ENCODE data around the gene PAQR4.
"Not testable (repeated sequence)": the region's sequence is repeated elsewhere in the genome, so short reads cannot be mapped to it uniquely, and the experiment has no call there.

The PAQR4 gene

DNA sequence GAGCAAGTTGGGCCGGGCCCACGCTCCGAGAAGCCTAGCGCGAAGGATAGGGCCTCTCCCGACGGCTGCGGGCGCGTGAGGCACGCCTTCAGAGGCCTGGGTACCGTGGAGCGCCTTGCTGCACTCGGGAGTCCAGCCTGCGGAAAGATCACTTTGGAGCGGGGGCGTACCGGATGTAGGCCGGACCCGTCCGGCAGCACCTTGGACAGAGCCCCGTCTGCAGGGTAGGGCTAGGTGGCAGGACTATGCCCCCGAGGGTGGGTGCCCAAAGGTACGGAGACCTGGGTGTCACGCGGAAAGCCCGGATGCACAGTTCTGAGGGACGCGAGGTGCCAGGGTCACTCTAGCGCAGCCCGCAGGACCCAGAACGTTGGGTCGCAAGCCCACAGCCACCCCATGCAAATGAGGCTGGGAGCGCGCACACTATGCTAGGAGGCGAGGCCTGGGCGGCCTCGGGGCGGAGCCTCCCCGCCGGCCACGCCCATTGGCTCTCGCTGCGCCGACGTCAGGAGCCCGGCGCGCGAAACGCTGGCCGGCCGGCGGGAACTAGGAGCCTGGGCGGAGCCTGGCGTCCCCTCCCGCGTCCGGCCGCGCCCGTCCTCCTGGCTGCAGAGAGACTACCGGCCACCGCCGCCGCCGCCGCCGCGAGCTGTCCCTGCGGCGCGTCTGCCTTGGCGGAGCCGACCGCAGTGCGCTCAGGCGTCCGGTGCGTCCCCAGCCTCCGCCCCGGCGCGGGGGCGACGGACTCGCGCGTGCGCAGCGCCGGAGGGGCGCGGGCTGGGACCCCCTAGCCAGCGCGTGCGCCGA, at the start of gene PAQR4:
PAQR4 (plus strand) TSS at position 611 of the 807 bp plus-strand sequence. CDS start 327 bp downstream, outside the sequence.
- DNase-seq (ENCODE audit: insufficient read length, low spot score): peak; percentile 98
- peak; percentile 93 for FAIRE-seq

DNA sequence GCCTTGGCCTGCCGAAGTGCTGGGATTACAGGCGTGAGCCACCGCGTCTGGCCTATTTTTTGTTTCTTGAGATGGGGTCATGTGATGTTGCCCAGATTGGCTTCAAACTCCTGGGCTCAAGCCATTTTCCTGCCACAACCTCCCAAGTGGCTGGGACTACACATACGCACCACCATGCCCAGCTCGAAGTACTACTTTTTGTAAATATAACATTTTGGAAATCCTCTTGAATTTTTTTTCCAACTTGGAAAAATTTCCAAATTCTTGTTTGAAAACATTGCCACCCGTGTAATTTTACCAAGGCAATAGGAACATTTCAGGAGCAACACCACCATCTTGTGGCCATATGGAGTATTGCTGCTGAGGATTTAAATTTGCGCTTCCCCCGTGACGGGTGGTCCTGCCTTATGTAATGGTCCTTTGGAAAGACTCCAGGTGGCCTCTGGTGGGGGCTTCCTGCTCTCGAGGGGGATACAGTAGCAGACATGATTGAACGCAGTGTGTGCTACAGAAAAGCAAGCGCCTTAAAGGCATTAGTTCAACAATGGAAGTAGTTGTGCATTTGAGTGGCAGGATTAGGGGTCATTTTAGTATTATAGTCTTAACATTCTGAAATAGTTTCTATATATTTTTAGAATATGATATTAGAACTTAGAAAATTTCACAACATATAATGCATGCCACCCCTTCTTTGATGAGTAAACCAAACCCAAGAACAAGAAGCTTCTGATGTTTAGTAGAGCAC, 49.5 kb upstream of the PAQR4 start:
- FAIRE-seq (peak; percentile 86), DNase-seq (ENCODE audit: insufficient read length, low spot score) (no peak)

DNA sequence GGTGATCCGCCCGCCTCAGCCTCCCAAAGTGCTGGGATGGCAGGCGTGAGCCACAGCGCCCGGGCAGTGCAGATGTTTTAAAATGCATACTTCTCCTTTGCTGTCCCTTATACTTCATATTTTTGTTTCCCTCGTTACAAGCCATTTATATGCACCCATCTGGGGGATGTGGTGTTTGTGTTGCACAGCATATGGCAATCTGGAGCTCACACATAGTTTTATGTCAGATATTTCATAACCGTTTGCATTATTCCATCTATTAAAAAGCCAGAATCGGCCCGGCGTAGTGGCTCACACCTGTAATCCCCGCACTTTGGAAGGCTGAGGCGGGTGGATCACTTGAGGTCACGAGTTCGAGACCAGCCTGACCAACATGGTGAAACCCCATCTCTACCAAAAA, 45.7 kb upstream of the PAQR4 start:
- FAIRE-seq: no peak
- no peak for DNase-seq (ENCODE audit: insufficient read length, low spot score)

DNA sequence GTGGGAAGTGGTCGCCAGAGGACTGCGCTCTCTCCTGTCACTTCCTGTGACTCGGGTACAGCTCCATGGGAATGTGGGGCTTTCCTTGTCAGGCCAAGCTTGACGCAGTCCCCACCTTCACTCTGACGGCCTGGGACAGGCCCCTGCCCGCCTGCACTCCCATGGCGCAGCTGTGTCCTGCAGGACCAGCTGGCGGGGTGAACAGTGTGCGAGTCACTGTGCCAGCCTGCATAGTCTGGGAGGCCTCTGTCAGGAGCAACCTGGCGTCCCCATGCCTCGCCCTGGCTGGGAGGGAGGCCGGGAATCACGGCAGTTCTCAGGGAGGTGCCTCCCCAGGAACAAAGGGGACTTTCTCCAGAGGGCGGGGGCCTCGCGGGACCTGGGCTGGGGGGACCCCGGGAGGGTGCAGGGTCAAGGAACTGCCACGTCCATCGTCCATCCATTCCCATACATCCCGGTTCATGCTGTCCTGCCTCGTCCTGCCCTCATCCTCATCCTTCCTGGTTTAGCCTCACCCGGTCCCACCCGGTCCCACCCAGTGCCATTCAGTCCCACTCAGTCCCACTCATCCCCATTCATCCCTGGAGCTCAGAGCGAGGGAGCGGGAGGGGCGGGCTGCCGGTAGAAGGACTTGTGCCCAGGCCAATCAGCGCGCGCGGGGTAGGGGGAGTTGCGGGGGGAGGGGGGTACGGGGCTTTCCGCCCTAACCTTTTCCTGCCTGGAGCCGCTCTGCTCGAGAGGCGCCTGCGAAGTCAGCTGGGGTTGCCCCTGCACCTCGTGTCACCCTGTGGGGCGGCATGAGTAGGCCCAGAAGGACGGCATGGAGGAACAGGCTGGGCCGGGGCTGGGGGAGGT, 44.0 kb upstream of the PAQR4 start:
- DNase-seq (ENCODE audit: insufficient read length, low spot score) (no peak), FAIRE-seq (no peak)

DNA sequence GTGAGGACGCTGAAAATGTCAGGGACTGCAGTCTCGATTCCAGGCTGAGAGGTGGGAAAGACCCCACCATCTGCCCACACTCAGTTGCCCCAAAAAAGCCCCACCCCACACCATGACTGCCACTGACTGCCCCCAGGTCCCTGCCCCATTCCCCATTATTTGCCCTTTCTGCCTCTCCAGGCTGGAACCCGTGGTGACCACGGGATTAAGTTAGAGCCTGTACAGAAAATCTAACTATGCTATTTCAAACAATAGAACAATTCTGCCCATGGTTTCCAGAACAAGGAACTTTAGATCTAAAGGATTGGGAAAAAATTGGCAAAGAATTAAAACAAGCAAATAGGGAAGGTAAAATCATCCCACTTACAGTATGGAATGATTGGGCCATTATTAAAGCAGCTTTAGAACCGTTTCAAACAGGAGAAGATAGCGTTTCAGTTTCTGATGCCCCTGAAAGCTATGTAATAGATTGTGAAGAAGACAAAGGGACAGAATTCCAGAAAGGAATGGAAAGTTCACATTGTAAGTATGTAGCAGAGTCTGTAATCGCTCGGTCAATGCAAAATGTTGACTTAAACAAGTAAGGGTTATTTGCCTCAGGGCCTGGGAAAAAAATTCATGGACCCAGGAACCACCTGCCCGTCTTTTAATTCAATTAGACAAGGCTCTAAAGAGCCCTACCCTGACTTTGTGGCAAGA, 43.0 kb upstream of the PAQR4 start:
- FAIRE-seq: no peak

DNA sequence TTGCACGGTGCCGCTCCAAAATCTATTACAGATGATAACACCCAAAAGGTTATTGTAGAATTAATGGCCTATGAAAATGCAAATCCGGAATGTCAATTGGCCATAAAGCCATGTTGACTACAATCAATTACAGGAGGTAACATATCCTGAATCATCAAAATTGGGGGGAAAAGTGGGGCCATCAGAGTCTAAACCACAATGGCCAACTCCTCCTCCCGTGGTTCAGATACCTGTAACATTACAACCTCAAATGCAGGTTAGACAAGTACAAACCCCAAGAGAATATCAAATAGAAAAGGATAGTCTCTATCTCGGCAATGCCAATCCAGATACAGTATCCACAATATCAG, 42.5 kb upstream of the PAQR4 start:
- FAIRE-seq: no peak

More for the DNA sequence above, 43.0 kb upstream of the PAQR4 start:
- no peak for DNase-seq (ENCODE audit: insufficient read length, low spot score)

DNA sequence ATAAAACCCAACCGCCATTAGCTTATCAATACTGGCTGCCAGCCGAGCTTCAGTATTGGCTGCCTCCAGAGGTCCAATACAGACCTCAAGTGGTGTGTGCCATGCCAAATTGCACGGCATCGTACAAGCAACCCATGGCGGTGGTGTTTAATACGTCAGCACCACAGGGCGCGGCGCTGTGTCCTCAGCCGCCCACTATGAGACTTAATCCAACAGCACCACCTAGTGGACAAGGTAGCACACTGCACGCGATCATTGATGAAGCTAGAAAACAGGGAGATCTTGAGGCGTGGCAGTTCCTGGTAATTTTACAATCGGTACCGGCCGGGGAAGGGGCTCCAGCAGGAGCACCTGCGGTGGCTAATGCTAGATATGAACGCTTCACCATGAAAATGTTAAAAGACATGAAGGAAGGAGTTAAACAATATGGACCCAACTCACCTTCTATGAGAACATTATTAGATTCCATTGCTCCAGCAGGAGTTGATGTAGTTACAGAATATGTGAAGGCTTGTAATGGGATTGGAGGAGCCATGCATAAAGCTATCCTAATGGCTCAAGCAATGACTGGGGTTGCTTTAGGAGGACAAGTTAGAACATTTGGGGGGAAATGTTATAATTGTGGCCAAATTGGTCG, 42.0 kb upstream of the PAQR4 start:
- FAIRE-seq (peak; percentile 94), DNase-seq (ENCODE audit: insufficient read length, low spot score) (peak; percentile 68)

More for the DNA sequence above, 42.5 kb upstream of the PAQR4 start:
- no peak for DNase-seq (ENCODE audit: insufficient read length, low spot score)

DNA sequence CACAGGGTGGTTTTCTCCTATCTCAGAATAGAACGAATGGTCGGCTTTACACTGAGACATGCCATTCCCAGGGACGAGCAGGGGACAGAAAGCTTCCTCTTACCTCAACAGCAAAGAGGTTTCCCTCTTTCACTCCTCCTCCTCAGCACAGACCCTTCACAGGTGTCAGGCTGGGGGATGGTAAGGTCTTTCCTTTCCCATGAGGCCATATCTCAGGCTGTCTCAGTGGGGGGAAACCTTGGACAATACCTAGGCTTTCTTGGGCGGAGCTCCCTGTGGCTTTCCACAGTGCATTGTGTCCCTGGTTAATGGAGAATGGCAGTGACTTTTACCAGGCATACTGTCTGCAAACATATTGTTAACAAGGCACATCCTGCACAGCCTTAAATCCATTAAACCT, 41.0 kb upstream of the PAQR4 start:
- not testable (repeated sequence) for FAIRE-seq; DNase-seq (ENCODE audit: insufficient read length, low spot score)

DNA sequence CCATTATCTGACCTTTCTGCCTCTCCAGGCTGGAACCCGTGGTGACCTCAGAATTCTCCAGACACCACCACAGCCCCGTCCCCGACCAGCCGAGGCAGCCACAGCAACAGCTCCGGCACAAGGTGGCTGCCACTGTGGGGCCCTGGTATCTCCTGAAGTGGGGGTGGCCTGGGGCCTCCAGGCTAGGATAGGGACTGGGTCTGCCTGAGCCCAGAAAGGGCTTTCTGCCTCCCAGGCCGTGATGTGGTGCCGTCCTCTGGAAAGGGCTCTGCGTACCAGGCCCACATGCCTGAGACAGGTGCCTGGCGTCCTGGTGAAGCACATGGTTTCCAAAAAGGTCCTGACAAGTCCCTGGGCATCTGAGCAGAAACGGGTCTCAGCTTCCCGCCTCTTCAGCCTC, 40.4 kb upstream of the PAQR4 start:
- no peak for FAIRE-seq
- DNase-seq (ENCODE audit: insufficient read length, low spot score): no peak

DNA sequence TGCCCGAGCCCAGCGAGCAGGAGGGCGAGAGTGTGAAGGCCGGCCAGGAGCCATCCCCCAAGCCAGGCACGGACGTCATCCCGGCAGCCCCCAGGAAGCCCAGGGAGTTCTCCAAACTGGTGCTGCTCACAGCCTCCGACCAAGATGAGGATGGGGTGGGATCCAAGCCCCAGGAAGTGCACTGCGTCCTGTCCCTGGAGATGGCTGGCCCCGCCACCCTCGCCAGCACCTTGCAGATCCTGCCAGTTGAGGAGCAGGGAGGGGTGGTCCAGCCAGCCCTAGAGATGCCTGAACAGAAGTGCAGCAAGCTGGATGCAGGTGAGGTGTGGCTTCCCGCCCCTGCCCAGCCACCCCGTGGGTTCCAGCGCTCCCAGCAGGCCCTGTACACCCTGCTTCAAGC, 39.5 kb upstream of the PAQR4 start:
- no peak for FAIRE-seq
- no peak for DNase-seq (ENCODE audit: insufficient read length, low spot score)

DNA sequence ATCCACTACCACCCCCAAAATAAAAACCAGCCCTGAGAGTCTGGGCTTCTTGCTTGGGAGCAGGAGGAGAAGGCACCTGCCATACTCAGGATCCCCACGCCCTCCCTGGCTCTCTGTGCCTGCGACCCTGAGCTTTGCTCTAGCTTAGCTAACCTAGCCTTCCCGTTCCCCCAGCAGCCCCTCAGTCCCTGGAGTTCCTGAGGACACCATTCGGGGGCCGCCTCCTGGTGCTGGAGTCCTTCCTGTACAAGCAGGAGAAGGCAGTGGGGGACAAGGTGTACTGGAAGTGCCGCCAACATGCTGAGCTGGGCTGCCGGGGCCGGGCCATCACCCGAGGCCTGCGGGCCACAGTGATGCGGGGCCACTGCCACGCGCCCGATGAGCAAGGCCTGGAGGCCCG, 38.9 kb upstream of the PAQR4 start:
- no peak for DNase-seq (ENCODE audit: insufficient read length, low spot score)
- no peak for FAIRE-seq

DNA sequence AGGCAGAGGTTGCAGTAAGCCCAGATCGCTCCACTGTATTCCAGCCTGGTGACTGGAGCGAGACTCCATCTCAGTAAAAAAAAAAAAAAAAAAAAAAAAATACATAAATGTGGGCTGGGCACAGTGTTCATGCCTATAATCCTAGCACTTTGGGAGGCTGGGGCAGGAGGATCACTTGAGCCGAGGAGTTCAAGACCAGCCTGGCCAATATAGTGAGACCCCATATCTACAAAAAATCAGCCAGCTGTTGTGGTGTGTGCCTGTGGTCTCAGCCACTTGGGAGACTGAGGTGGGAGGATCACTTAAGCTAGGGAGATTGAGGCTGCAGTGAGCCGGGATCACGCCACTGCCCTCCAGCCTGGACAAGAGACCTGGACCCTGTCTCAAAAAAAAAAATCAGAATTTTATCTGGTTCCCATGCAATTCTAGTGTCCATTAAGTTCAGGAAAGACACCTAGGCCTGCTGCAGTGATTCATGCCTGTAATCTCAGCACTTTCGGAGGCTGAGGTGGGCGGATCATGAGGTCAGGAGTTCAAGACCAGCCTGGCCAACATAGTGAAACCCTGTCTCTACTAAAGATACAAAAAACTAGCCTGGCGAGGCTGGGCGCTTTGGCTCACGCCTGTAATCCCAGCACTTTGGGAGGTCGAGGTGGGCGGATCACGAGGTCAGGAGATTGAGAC, 37.8 kb upstream of the PAQR4 start:
- not testable (repeated sequence) for FAIRE-seq; DNase-seq (ENCODE audit: insufficient read length, low spot score)

DNA sequence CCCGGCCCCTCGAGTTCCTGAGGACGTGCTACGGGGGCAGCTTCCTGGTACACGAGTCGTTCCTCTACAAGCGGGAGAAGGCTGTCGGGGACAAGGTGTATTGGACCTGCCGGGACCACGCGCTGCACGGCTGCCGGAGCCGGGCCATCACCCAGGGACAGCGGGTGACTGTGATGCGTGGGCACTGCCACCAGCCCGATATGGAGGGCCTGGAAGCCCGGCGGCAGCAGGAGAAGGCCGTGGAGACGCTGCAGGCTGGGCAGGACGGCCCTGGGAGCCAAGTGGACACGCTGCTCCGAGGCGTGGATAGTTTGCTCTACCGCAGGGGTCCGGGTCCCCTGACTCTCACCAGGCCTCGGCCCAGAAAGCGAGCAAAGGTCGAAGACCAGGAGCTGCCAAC, 36.0 kb upstream of the PAQR4 start:
- FAIRE-seq: no peak
- DNase-seq (ENCODE audit: insufficient read length, low spot score): no peak

DNA sequence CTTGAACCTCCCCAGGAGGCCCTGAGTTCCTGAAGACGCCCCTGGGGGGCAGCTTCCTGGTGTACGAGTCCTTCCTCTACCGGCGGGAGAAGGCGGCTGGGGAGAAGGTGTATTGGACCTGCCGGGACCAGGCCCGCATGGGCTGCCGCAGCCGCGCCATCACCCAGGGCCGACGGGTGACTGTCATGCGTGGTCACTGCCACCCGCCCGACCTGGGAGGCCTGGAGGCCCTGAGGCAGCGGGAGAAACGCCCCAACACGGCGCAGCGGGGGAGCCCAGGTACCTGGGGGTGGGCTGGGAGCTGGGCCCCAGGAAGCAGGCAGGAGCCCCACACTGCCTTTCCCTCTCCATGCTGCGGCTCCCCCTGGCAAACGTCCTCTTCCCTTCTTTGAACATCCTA, 35.4 kb upstream of the PAQR4 start:
- no peak for FAIRE-seq
- no peak for DNase-seq (ENCODE audit: insufficient read length, low spot score)

DNA sequence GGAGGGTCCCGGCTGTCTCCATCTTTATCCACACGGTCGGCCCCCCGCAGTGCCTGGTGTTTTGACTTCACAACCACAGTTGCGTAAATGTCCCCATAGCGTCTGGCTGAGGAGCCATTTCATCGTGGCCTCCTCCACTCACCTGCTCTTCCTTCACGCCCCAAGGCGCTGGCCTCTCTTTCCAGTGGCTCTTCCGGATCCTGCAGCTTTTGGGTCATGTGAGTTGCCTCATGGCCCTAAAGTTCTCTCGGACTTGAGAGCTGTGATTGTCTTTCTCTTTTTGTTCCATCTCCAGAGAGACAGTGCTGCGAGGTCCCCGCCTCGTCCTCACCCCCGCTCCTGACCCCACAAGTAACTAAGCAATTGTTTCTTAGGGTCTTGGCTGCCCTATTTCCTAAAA, 34.7 kb upstream of the PAQR4 start:
- FAIRE-seq (no peak), DNase-seq (ENCODE audit: insufficient read length, low spot score) (no peak)

DNA sequence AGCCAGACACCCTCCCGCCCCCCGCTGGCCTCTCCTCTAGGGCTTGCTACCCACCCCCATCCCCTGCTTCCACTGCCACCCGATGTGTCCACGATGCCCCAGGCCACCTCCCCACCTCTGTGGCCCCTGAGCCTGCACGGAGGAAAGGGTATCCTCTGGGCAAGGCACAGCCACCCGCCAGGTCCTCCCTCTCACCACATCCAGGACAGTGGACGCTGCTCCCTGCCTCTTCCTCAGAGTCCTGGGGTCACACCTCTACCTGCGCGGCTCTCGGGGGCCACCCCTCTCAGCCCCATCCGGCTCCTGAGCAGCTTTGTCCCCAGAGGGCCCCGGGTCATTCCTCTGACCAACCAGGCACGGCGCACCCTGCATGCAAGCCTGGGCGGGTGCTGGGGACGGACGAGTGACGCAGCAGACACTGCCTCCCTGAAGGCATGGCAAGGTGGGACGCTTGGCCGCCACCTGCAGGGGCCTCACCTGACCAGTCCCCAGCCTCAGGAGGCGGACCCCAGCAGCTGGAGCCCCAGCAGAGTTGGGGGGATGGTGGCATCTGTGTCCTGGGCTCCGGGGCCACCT, 32.6 kb upstream of the PAQR4 start:
- no peak for FAIRE-seq
- DNase-seq (ENCODE audit: insufficient read length, low spot score): no peak

DNA sequence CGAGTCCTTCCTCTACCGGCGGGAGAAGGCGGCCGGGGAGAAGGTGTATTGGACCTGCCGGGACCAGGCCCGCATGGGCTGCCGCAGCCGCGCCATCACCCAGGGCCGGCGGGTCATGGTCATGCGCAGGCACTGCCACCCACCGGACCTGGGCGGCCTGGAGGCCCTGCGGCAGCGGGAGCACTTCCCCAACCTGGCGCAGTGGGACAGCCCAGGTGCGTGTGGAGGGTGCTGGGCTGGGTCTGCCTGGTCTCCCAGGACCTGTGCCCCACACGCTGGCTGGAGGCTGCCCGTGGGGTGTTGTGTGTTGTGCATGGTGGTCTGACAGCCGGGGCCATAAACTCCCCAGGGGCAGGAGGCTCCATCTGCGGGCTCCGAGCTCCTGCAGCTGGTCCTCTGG, 32.0 kb upstream of the PAQR4 start:
- FAIRE-seq (no peak), DNase-seq (ENCODE audit: insufficient read length, low spot score) (no peak)

DNA sequence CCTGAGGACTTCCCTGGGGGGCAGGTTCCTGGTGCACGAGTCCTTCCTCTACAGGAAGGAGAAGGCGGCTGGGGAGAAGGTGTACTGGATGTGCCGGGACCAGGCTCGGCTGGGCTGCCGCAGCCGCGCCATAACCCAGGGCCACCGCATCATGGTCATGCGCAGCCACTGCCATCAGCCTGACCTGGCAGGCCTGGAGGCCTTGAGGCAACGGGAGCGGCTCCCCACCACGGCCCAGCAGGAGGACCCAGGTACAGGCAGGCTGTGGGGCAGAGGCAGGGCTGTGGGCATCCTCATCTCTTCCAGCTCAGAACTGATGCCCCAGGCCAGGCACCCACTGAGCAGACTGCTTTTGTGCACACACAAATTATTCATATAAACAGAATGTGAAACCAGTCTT, 30.9 kb upstream of the PAQR4 start:
- FAIRE-seq: no peak
- DNase-seq (ENCODE audit: insufficient read length, low spot score): no peak

DNA sequence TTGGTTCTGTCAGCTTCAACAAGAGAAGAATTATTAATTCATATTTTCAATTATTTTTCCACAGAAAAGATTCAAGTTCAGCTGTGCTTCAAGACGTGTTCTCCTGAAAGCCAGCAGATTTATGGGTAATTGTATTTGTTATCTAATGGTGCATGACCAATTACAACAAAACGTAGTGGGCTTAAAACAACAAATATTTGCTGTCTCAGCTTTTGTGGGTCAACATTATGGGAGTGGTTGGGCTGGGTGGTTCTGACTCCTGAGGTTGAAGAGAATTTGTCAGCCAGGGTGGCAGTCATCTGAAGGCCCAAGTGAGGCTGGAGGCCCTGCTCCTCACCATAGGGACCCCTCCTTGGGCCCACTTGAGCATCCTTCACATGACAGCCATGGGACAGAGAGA, 29.2 kb upstream of the PAQR4 start:
- no peak for DNase-seq (ENCODE audit: insufficient read length, low spot score)
- FAIRE-seq: no peak

All from GM19239 (cell line).